Frontal cortex (tissue), 4 donors: ENCODE results near the gene PLXNB3. TPM values are rescaled to one million over a fixed set of nuclear protein-coding genes. Genes with fewer than 3 reads are reported as not detected.

Source experiments
- DNase-seq, 2 donors: peaks; one replicate each; pipeline ENCODE4 v3.0.0; 2012; ENCODE audit warnings: low spot score in 2 of 2
- FAIRE-seq: peaks from 2 replicates; lab custom pipeline; 2012; peaks lifted over from hg19 to GRCh38; lab: Jason Lieb, UNC
- total RNA-seq: library from RNA; depleted of rRNA; stranded (reverse); fragments of >200 nt; gene quantifications from one replicate; pipeline ENCODE4 v1.2.3, GENCODE V29; 2014
- donor health status: control.
- donor health status: control.
- donor health status: control.

Gene PLXNB3
- total RNA-seq, 1 donor from 2014 or later, result 0.82 TPM

DNA sequence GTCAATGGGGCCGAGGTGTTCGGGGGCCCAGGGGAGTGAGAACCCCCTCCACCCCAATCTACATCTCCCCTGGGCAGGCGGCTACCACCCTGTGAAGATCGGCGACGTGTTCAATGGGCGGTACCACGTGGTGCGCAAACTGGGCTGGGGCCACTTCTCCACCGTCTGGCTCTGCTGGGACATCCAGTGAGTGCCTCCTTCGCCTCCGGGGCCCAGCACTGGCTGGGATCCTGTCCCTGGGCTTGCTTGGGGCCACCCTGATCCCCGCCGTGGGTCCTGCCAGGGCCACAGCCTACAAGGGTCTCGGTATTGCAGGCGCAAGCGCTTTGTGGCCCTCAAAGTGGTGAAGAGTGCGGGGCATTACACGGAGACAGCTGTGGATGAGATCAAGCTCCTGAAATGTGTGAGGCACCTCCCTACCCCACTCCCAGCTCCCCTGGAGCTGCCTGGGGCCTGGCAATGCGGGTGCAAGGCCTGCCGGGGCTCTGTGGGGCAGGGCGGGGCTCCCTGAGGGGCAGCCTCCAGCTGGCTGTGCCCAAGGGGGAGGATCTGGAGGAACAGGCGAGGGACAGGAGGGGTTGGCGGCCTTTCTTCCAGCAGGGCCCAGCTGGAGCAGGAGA, 17.5 kb downstream of the PLXNB3 start:
- FAIRE-seq, result no peak
- DNase-seq, result no peak

DNA sequence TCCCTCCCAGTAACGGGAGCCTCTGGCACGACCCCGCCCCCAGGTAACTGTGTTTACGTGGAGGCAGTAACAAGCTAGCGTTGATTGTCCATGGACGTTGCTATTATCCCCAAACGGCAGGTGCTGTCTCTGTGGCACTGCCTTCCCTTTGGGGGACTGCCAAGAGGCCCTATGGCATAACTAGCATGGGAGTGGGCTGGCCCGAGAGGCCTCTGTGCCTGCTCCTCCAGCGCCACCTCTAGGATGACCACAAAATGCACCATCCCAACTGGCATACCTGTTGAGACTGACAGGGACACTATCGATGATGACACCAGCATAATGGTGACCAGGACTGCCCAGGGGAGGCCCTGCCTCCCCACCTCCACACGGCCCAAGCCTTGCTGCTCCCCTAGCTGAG, 18.3 kb downstream of the PLXNB3 start:
- FAIRE-seq, result no peak
- no peak for DNase-seq

DNA sequence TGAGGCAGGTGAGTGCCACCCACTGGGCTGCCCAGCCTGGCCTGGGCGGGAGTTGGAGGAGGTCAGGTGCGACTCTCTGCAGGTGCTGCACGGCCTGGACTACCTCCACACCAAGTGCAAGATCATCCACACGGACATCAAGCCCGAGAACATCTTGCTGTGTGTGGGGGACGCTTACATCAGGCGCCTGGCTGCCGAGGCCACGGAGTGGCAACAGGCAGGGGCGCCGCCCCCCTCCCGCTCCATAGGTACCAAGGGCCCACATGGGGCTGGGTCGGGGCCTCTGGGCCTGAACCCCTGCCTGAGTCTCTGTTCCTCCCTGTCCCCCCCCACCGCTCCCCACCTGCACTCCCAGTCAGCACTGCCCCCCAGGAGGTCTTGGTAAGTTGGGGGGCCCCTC, 18.8 kb downstream of the PLXNB3 start:
- DNase-seq, result no peak
- no peak for FAIRE-seq

DNA sequence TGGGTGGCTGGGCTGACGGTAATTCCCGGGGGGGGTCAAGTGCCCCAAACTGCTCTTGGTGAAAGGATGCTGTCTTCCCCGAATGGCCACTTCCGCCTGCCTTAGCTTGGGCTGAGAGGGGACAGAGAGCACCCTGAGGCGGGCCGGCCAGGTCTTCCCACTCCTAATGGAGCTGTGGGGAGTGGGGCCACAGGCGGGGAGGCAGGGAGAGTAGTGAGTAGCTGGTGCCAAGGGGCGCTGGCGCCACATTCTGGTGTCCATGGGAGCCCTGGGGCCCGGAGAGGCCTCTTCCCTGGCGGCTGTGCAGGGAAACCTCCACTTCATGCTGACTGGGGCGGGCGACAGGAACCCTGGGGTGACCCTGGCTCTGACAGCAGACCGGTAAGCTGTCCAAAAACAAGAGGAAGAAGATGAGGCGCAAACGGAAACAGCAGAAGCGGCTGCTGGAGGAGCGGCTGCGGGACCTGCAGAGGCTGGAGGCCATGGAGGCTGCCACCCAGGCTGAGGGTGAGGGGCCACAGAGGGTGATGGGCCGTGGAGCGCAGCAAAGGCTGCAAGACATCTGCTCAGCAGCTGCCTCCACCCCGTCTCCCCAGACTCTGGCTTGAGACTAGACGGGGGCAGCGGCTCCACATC, 19.4 kb downstream of the PLXNB3 start:
- FAIRE-seq, result no peak

DNA sequence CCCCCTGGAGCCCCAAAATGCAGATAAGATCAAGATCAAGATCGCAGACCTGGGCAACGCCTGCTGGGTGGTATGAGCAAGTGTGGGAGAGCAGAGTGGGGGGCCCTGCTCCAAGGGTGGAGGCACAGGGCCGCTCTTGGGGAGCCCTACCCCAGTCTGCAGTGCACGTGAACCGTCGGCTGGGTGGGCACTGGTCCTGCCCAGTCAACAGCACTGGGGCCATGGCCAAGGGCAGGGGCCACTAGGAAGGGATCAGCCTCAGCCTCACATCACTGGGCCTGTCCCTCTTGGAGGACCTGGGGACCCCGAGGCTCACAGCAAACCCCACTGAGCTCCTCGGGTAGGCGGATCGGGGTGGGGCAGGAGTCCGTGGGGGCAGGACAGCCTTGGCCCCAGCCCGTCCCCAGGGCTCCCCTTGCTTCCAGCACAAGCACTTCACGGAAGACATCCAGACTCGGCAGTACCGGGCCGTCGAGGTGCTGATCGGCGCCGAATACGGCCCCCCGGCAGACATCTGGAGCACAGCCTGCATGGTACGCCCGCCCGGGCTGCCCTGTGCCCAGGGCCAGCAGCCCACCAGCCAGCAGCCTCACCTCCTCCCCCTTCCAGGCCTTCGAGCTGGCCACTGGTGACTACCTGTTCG, 20.4 kb downstream of the PLXNB3 start:
- DNase-seq (no peak), FAIRE-seq (no peak)

More for the DNA sequence above, 19.4 kb downstream of the PLXNB3 start:
- DNase-seq, result no peak

DNA sequence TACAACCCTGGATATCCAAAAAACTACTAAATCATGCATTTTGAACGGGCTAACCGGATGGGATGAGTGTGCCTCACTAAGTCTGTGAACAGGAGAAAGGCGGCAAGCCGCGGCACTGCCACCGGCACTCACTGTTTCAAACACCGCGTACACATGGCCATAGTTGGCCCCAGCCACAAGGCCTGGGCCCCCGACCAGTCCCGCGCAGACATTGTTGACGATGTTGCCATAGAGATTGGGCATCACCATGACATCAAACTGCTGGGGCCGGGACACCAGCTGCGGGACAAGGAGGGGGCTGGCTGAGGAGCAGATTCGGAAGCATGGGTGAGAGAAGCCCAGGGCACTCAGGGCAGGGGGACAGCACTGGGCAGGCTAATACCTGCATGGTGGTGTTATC, 22.6 kb downstream of the PLXNB3 start:
- DNase-seq (no peak), FAIRE-seq (no peak)

DNA sequence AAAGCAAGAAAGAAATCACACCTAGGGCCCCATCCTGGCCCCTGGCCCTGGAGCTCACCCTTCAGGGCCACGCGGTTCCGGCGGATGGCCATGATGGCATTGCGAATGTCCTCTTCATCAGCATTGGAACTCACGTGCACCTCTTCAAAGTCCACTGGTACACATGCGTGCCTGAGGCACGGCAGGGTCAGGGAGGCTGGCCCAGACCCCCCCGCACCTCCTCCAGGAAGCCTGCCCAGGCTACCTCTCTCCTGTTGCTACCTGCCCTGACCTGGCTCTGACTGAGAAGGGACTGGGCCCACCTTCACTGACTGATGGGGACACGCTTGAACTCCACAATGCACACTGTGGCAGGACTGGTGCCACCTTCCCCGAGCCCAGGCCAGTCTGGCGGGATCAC, 25.6 kb downstream of the PLXNB3 start:
- no peak for DNase-seq
- no peak for FAIRE-seq

DNA sequence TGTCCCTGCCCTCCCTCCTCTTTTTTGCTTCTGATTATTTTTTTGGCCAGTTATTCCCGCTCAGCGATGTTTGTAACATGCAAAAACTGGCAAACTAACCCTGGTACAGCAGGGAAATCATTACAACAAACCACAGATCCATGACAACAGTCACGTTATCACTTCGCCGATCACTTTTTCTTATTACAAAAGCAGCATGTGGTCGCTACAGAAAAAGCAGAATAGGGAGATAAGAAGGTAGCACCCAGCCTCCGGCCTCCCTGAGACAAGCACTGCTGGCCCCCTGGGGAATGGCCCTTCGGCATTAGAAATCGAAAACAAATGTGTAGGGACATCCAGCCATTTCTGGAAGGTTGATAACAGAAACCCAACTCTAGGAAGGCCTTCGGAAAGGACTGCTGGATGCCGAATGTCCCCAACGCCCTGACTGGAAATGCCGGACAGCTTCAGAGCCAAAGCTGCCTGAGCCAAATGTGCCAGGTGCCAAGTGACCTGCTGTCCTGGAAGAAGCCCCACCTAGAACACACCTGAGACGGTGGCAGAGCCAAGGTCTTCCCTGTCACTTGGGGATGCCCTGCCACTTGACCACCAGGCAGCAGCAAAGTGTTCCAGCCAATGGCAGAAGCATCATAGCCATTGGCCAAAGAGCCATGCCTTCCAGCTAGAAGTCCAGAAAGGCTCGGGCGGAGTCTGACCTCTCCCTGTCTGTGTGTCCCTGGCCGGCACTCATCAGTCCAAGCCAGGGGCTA, 27.2 kb downstream of the PLXNB3 start:
- DNase-seq (no peak), FAIRE-seq (no peak)

DNA sequence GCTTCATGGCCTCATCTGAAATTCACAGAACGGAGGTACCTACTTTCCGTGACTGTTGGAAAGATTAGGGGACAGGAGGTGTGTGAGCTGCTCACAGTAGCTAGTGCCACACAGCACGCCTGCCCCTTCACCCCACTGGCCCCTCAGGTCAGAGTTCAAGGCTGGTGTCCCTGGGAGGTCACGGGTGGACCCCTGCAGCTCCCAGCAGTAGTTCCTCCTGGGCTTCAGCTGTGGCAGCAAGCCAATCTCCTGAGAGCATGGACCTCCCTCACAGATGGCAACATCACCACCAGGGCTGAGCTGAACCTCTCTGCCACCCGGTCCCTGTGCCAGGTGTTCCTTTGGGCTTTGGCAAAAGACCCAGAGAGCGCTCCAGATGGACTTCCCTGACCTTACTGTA, 28.3 kb downstream of the PLXNB3 start:
- no peak for FAIRE-seq
- DNase-seq, result no peak

DNA sequence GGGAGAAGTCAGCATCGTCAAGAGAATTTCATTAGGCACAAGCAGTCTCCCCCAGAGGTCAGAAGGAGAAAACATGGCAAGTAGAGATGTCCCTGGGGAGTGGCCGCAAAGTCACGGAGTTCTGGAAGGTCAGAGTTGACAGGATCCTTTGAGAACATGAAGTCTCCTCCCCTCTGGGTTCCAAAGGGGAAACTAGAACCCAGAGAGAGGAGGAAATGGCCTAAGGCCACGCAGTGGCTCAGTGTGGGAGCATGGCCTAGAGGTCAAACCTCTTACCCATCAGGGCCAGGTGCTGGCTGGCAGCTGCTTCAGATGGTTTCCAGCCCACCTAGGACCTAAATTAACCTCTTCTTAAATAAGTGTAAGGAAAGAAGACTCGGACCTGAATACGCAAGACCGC, 29.2 kb downstream of the PLXNB3 start:
- DNase-seq, result no peak
- no peak for FAIRE-seq

DNA sequence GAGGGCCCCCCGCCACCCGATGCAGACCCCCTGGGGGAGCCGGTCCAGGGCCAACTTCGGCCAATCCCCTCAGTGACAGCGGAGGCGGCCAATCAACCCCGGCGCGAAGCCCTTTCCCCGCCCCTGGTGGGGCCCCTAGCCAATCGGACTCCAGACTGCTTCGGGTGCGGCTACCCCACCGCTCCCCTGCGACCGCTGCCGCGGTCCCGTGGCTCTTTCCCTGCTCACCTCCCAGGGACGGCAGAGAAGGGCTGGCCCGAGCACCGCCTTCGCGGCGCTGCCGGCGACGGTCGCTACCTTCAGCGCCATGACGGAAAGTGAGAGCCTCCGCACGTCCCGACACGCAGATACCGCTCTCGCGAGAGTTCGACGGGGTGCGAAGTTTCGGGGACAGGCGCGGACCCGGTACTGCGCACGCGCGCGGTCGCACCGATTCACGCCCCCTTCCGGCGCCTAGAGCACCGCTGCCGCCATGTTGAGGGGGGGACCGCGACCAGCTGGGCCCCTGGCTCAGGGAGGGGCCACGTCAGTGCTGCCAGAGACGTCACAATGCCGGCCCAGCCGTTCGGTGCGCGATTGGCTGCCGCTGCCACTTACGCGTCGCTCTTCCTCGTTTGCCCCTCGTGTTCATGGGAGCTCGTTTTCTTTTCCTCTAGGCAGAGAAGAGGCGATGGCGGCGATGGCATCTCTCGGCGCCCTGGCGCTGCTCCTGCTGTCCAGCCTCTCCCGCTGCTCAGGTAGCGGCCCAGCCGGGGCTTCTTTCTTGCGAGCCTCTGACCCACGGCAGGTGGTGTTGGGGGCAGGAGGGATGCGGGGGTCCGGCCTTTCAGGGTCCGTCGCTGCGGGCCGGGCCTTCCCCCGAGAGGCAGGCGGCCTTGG, 30.2 kb downstream of the PLXNB3 start, which contains the start of the genes IDH3G and SSR4:
Gene IDH3G, minus strand, starts transcription at position 358 of the 879 bp plus-strand sequence. Its CDS starts 49 bp downstream, at position 309.
Gene SSR4, plus strand, starts transcription at position 651 of the 879 bp plus-strand sequence. Its CDS starts 20 bp downstream, at position 671.
- FAIRE-seq (no peak), DNase-seq (peak; percentile 96 to 97)

DNA sequence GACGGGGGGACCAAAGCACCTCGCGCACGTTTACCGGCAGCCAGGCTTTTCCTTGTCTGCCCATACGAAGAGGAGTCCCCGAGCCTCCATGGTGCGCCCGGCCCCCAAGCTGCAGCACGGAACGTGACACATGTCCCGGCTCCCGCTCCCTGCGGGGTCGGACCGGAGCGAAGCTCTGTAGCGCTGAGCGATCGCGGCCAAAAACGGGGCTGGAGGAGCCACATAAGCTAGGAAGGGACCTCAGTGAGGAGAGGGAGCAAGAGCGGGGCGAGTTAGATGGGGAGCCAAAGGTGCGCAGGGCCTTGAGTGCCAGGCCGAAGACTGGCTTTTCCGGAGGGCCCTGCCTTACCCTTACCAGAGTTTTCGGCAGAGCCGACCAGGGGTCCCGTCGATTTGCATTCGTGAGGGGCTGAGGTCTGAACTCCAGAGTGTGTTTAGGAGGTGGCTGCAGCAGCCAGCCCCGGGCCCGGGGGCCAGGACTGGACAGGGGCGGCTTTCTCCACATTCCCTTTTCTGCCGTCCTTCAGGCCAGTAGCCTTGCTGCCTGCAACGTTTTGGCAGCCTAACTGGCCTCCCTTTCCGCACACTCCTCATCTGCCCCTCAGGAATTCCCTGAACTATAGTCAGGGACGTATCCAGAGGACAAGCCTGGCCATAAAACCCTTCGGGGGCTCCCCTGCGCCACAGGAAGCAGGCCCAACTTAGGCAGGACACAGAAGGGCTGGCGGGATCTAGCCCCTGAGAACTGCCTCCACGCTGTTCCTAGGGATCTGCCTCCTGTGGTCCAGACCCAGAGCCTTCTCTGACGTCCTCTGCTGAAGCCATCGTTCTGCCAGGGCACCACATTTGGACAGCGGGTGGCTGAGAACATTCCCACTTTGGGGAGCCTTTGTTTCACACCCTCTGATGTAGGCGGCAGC, 31.1 kb downstream of the PLXNB3 start:
- DNase-seq (no peak), FAIRE-seq (no peak)

DNA sequence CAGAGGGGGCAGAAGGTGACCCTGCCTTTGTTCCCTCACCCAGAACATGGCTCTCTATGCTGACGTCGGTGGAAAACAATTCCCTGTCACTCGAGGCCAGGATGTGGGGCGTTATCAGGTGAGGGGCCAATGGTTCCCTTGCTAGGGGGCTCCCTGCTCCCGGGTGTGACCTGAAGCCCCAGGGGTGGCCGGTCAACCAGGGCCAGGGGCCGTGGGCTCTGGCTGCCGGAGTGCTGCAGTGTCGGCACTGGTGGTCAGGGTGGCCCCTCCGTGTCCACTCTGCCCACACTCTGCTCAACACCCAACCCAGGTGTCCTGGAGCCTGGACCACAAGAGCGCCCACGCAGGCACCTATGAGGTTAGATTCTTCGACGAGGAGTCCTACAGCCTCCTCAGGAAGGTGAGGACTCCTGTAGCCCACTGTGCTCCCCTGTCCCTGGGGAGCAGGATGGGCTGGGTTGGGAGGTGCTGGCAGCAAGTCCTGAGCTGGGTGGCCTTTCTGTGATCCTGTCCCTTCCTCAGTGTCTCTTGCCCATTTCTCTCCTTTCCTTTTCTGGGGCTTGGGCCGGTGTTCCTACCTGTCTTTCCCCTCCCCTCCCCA, 33.5 kb downstream of the PLXNB3 start:
- no peak for FAIRE-seq
- no peak for DNase-seq

DNA sequence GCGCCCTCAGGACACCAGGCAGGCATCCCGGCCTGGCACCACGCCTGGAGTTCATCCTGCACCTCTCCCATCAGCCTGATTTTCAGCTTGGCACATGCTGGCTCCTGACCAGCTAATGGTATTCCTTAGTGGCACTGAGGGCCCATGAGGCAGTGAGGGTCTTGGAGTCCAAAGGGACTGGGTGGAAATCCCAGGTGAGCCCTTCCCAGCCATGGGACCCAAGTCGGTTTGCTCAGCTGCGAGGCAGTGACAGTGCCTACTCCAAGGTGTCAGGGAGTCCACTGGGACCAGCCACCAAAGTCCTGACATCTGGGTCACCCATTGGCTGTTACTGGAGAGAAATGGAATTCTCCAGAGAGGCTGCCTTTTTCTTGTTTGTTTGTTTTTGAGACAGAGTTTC, 35.3 kb downstream of the PLXNB3 start:
- FAIRE-seq (no peak), DNase-seq (no peak)

DNA sequence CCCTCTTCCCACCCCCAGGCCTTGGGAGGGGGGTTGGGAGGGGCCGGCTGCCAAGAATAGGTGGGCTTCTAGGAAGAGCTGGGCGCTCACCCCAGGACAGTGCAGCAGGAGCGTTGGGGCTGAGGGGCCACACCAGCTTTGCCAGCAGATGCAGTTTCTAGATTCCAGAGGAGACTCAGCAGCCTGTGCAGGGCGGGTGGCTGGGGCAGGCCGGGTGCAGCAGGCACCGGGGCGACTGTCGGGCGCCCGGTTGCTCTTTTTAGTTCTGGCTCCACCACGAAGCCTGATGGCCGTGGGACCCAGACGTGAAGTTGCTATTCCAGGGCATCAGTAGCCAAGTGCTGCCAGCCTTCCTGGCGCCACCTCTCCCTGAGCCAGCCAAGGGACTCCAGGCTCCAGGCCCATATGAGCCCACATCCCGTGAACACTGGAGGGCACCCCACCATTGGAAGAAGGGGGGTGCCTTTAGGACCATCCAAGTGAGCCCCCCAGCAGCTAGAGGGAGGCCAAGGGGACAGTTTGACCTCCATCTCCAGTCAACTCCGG, 36.2 kb downstream of the PLXNB3 start:
- FAIRE-seq (no peak), DNase-seq (no peak)

DNA sequence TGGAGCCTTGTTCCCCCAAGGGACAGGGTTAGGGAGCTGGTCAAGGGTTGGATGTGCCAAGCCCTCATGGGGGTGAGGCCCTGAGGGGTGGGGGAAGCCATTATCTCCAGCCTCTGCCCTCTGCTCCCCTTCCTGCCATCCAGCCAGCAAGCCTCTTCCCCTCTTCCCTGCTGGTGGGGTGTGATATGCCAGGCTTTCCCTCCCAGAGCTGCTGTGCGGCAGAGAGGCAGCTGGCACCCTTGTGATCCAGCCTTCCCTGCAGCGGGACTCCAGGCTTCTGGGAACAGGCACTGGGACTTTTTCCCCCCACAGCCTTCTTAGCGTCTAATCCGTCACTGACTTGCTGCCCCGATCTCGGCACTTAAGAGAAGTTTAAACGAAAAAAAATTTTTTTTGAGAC, 36.7 kb downstream of the PLXNB3 start:
- FAIRE-seq, result no peak
- DNase-seq, result no peak

DNA sequence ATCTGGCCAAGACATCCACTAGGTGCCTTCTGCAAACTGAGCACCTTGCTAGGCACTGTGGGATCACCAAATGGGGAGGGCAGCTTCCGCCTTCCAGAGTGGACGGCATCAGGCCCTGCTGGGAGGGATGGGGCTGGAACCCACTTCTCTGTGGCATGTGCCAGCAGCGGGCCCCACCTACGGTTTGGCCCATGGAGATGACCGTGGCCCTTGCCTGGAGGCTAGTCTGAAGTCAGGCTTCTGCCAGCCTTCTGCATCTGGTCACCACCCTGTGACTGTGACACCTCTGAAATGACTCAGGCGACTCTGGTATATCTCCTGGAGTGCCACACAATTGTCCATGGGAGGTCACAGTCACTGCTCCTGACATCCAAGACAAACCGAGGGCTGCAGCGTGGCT, 37.6 kb downstream of the PLXNB3 start:
- DNase-seq, result no peak
- no peak for FAIRE-seq

DNA sequence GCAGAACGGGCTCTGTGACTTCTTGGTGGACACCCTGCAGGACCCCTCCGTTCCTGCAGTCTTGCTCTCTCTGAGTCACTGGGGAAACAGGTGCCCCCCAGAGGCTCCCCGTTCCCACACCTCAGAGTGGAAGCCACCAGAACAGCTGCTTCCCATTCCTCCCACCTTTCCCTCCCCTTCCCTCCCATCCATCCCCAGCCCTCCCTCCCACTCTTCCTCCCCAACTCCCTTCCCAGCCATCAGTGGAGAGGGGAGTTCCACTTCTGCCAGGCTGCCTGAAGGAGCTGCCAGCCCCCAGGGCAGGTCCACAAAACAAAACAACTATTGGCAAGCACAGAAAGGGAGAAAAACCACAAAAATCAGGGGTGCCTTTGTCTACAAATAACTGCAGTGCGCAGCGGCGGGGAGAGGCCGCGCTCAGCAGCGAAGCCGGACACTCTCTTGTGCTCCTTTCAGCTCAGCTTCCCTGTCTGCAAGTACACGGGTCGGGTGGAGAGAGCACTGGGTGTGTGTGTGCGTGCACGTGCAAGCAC, 38.5 kb downstream of the PLXNB3 start:
- no peak for FAIRE-seq
- DNase-seq, result no peak
